GM23338 (cell line): ENCODE results near the gene SF3A1. TPM values are rescaled to one million over a fixed set of nuclear protein-coding genes. Genes with fewer than 3 reads are reported as not detected.
"Not testable (repeated sequence)": the region's sequence is repeated elsewhere in the genome, so short reads cannot be mapped to it uniquely, and the experiment has no call there.

Source experiments
- ATAC-seq: fragments of 200-7000 bp; cut with Tn5 transposase; 3 replicates; pipeline ENCODE4 v1.9.1; 2020
- DNase-seq: peaks from one replicate; pipeline ENCODE4 v3.0.0-alpha.2; 2015; ENCODE audit warnings: low spot score
- H2AFZ ChIP-seq: fragments of 200-600 bp; sonication (generic); 2 replicates; pipeline ENCODE4 v1.8.0; 2016; ENCODE audit warnings: antibody characterized with exemption, mild to moderate bottlenecking, moderate library complexity
- H3F3A ChIP-seq: fragments of 200-600 bp; sonication (generic); replicated peaks from 2 replicates; pipeline ENCODE4 v1.8.0; 2017; ENCODE audit warnings: antibody characterized with exemption, mixed run types, low read depth
- H3K27ac ChIP-seq: fragments of 200-600 bp; sonication (generic); 2 replicates; pipeline ENCODE4 v1.6.1; 2016; ENCODE audit warnings: low read depth
- H3K27me3 ChIP-seq: fragments of 200-600 bp; sonication (generic); 2 replicates; pipeline ENCODE4 v1.8.0; 2016; ENCODE audit warnings: mild to moderate bottlenecking, mixed run types, moderate library complexity; ENCODE audit not compliant: insufficient read depth
- H3K36me3 ChIP-seq: fragments of 200-600 bp; sonication (generic); 2 replicates; pipeline ENCODE4 v1.8.0; 2016; ENCODE audit warnings: mild to moderate bottlenecking; ENCODE audit not compliant: insufficient read depth
- H3K4me1 ChIP-seq: fragments of 200-600 bp; sonication (generic); 2 replicates; pipeline ENCODE4 v1.8.0; 2016; ENCODE audit warnings: mild to moderate bottlenecking, moderate library complexity; ENCODE audit not compliant: insufficient read depth
- H3K4me2 ChIP-seq: fragments of 200-600 bp; sonication (generic); 2 replicates; pipeline ENCODE4 v1.7.1; 2017; ENCODE audit warnings: mixed run types
- H3K4me3 ChIP-seq: fragments of 200-600 bp; sonication (generic); 2 replicates; pipeline ENCODE4 v1.6.1; 2016; ENCODE audit warnings: mixed run types
- H3K79me2 ChIP-seq: fragments of 200-600 bp; sonication (generic); replicated peaks from 2 replicates; pipeline ENCODE4 v1.8.0; 2017; ENCODE audit warnings: mild to moderate bottlenecking; ENCODE audit not compliant: insufficient read depth
- H3K9me2 ChIP-seq: fragments of 200-600 bp; sonication (generic); 2 replicates; pipeline ENCODE4 v1.8.0; 2017; ENCODE audit not compliant: insufficient read depth
- H4K20me1 ChIP-seq: fragments of 200-600 bp; sonication (generic); replicated peaks from 2 replicates; pipeline ENCODE4 v1.8.0; 2017; ENCODE audit warnings: mild to moderate bottlenecking; ENCODE audit not compliant: insufficient read depth
- H3K27ac Mint-ChIP-seq: 2 replicates; pipeline ENCODE4 v1.8.0; 2020; ENCODE audit warnings: inconsistent platforms, mild to moderate bottlenecking, moderate library complexity, mixed read lengths
- H3K27me3 Mint-ChIP-seq: 3 replicates; pipeline ENCODE4 v1.8.0; 2022; ENCODE audit warnings: low read depth, mild to moderate bottlenecking, moderate library complexity, mixed read lengths, inconsistent platforms; ENCODE audit not compliant: insufficient read depth, poor library complexity
- H3K36me3 Mint-ChIP-seq: 3 replicates; pipeline ENCODE4 v1.8.0; 2021; ENCODE audit warnings: low read depth, mild to moderate bottlenecking, inconsistent platforms, moderate library complexity, mixed read lengths
- H3K4me1 Mint-ChIP-seq: 3 replicates; pipeline ENCODE4 v1.8.0; 2020; ENCODE audit warnings: mild to moderate bottlenecking, inconsistent platforms, mixed read lengths
- H3K4me3 Mint-ChIP-seq: 3 replicates; pipeline ENCODE4 v1.8.0; 2021; ENCODE audit warnings: moderate library complexity, mild to moderate bottlenecking, inconsistent platforms, mixed read lengths
- H3K9me3 Mint-ChIP-seq: 3 replicates; pipeline ENCODE4 v1.8.0; 2020; ENCODE audit warnings: moderate library complexity, mild to moderate bottlenecking, inconsistent platforms, mixed read lengths
- CREB1 ChIP-seq: fragments of 250-450 bp; sonication (Bioruptor Pico); IDR thresholded peaks from 2 replicates; pipeline ENCODE4 v1.5.0; 2020; ENCODE audit warnings: low read depth, mild to moderate bottlenecking, moderate library complexity
- EZH2 ChIP-seq: fragments of 200-600 bp; sonication (generic); IDR thresholded peaks from one replicate; pipeline ENCODE4 v1.8.0; 2017; ENCODE audit warnings: antibody characterized with exemption, mild to moderate bottlenecking, low read depth; ENCODE audit not compliant: unreplicated experiment
- EZH2phosphoT487 ChIP-seq: fragments of 200-600 bp; sonication (generic); IDR thresholded peaks from one replicate; pipeline ENCODE4 v1.8.1; 2018; ENCODE audit warnings: antibody characterized with exemption; ENCODE audit not compliant: unreplicated experiment
- JUNB ChIP-seq: IDR thresholded peaks from one replicate; pipeline ENCODE4 v1.6.1; 2016; ENCODE audit warnings: antibody characterized with exemption; ENCODE audit not compliant: unreplicated experiment
- POLR2AphosphoS5 ChIP-seq: IDR thresholded peaks from 2 replicates; pipeline ENCODE4 v1.6.1; 2016; ENCODE audit warnings: antibody characterized with exemption, low read depth
- STAT1 ChIP-seq: IDR thresholded peaks from one replicate; pipeline ENCODE4 v1.6.1; 2016; ENCODE audit warnings: antibody characterized with exemption; ENCODE audit not compliant: unreplicated experiment
- ZNF114 ChIP-seq: fragments of 250-450 bp; sonication (Bioruptor Pico); IDR thresholded peaks from 2 replicates; pipeline ENCODE4 v1.5.0; 2020; ENCODE audit warnings: mild to moderate bottlenecking, moderate library complexity
- ZNF462 ChIP-seq: fragments of 250-450 bp; sonication (Bioruptor Pico); IDR thresholded peaks from 2 replicates; pipeline ENCODE4 v1.5.0; 2020; ENCODE audit warnings: mild to moderate bottlenecking, moderate library complexity
- polyA plus RNA-seq: library from polyadenylated mRNA; unstranded; fragments of >200 nt; fragmentation: Nextera tagmentation; extraction: Ambion mirVana; gene quantifications from 2 replicates; pipeline ENCODE4 v1.2.1, GENCODE V29; 2016
- total RNA-seq: library from RNA; depleted of rRNA; stranded (reverse); fragments of >200 nt; shearing (Covaris generic); gene quantifications from 2 replicates; pipeline ENCODE4 v1.2.3, GENCODE V29; 2014
- TF ChIP-seq, protein P1 (sequence below): IDR thresholded peaks from one replicate; pipeline ENCODE4 v1.6.1; 2018; ENCODE audit warnings: antibody characterized with exemption; ENCODE audit not compliant: unreplicated experiment
- TF ChIP-seq, protein P2 (sequence below): IDR thresholded peaks from 2 replicates; pipeline ENCODE4 v1.6.1; 2016; ENCODE audit warnings: antibody characterized with exemption

The SF3A1 gene
- total and polyA plus RNA-seq, 2 experiments from 2014 or later: 107 to 108 TPM

DNA sequence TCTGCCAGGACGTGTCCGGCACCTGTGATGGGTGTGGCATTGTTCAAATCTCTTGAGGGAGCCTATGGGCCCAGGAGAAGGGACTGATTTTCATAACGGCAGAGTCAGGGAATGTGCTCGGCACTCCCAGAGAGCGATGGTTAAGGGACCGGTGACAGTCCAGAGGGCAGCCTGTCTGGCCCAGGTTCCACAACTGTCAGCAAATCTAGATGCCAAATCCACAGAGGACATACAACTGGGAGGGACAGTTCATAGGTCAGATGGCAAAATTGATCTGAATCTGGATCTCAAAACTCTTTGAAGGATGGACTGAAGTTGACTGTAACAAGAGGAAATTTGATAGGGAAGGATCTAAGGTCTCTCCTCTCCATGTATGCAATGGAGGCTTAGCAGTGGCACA, 47.6 kb upstream of the SF3A1 start (continued):
- TF ChIP-seq ZNF462 (CRISPR knock-in tag): no peak
- no peak for TF ChIP-seq ZNF114
- TF ChIP-seq JUNB: no peak
- TF ChIP-seq CREB1 (CRISPR knock-in tag): no peak
- no peak for TF ChIP-seq STAT1
- no peak for TF ChIP-seq EZH2
- TF ChIP-seq, protein P1, sequence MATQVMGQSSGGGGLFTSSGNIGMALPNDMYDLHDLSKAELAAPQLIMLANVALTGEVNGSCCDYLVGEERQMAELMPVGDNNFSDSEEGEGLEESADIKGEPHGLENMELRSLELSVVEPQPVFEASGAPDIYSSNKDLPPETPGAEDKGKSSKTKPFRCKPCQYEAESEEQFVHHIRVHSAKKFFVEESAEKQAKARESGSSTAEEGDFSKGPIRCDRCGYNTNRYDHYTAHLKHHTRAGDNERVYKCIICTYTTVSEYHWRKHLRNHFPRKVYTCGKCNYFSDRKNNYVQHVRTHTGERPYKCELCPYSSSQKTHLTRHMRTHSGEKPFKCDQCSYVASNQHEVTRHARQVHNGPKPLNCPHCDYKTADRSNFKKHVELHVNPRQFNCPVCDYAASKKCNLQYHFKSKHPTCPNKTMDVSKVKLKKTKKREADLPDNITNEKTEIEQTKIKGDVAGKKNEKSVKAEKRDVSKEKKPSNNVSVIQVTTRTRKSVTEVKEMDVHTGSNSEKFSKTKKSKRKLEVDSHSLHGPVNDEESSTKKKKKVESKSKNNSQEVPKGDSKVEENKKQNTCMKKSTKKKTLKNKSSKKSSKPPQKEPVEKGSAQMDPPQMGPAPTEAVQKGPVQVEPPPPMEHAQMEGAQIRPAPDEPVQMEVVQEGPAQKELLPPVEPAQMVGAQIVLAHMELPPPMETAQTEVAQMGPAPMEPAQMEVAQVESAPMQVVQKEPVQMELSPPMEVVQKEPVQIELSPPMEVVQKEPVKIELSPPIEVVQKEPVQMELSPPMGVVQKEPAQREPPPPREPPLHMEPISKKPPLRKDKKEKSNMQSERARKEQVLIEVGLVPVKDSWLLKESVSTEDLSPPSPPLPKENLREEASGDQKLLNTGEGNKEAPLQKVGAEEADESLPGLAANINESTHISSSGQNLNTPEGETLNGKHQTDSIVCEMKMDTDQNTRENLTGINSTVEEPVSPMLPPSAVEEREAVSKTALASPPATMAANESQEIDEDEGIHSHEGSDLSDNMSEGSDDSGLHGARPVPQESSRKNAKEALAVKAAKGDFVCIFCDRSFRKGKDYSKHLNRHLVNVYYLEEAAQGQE: no peak
- no peak for TF ChIP-seq POLR2AphosphoS5
- TF ChIP-seq EZH2phosphoT487: no peak
- TF ChIP-seq, protein P2, sequence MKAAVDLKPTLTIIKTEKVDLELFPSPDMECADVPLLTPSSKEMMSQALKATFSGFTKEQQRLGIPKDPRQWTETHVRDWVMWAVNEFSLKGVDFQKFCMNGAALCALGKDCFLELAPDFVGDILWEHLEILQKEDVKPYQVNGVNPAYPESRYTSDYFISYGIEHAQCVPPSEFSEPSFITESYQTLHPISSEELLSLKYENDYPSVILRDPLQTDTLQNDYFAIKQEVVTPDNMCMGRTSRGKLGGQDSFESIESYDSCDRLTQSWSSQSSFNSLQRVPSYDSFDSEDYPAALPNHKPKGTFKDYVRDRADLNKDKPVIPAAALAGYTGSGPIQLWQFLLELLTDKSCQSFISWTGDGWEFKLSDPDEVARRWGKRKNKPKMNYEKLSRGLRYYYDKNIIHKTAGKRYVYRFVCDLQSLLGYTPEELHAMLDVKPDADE: no peak

DNA sequence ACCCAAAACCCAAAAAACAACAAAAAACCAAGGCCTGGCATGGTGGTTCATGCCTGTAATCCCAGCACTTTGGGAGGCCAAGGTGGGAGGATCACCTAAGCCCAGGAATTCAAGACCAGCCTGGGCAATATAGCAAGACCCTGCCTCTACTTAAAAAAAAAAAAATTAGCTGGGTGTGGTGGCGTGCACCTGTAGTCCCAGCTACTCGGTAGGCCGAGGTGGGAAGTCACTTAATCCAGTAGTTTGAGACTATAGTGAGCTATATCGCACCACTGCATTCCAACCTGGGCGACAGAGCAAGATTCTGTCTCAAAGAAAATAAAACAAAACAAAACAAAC, 46.0 kb upstream of the SF3A1 start:
- H3K9me2 ChIP-seq, H2AFZ ChIP-seq, ATAC-seq, H3K4me3 ChIP-seq, H3K36me3 Mint-ChIP-seq, H3K36me3 ChIP-seq, H3K9me3 Mint-ChIP-seq, H3K79me2 ChIP-seq, H3K4me3 Mint-ChIP-seq, H3K4me2 ChIP-seq, DNase-seq, H3F3A ChIP-seq, H4K20me1 ChIP-seq: not testable (repeated sequence)
- H3K27me3 Mint-ChIP-seq: peaks cover 20% of the 10 kb centered on the region
- Histone ChIP-seq H3K4me1 (peaks cover 12% of the 10 kb centered on the region), H3K27me3 (peaks cover 11% of the 10 kb centered on the region), H3K27ac (peak overlapping the region; percentile 84; the same call in 1 of the 2 replicates)
- H3K27ac Mint-ChIP-seq: 0 out of 2 replicates have a peak overlapping the region, but pooled peaks have one; percentile 34
- peaks cover 22% of the 10 kb centered on the region for H3K4me1 Mint-ChIP-seq
